WTC11 (cell line): ENCODE data around the gene NAPSA. TPM values are rescaled to one million over a fixed set of nuclear protein-coding genes. Genes with fewer than 3 reads are reported as not detected.

Source experiments
- ATAC-seq: fragments of 200-7000 bp; cut with Tn5 transposase; 2 replicates; pipeline ENCODE4 v1.10.0; 2021; ENCODE audit warnings: mild to moderate bottlenecking, moderate library complexity
- Bru-seq: library from RNA; stranded (reverse); fragments of 400-500 nt; gene quantifications from one replicate; lab custom pipeline; 2021; lab: Mats Ljungman, UMichigan
- CTCF ChIA-PET: fragments of 300-600 bp; sonication (Branson Sonifier 250); formaldehyde crosslinking; loops from one replicate; lab custom pipeline; 2021; ENCODE audit warnings: antibody characterized with exemption; lab: Charles Lee
- POLR2A ChIA-PET: fragments of 350-600 bp; sonication (Branson Sonifier 250); formaldehyde crosslinking; loops from one replicate; lab custom pipeline; 2021; ENCODE audit warnings: antibody characterized with exemption; lab: Charles Lee
- DNase-seq: peaks from one replicate; pipeline ENCODE4 v3.0.0; 2021; ENCODE audit warnings: low spot score
- H3K27ac Mint-ChIP-seq: 2 replicates; pipeline ENCODE4 v1.8.0; 2021; ENCODE audit warnings: mixed read lengths
- H3K27me3 Mint-ChIP-seq: 2 replicates; pipeline ENCODE4 v1.8.0; 2021; ENCODE audit warnings: low read depth, mild to moderate bottlenecking, moderate library complexity, mixed read lengths
- H3K36me3 Mint-ChIP-seq: 2 replicates; pipeline ENCODE4 v1.8.0; 2021; ENCODE audit warnings: mixed read lengths
- H3K4me1 Mint-ChIP-seq: 2 replicates; pipeline ENCODE4 v1.8.0; 2022; ENCODE audit warnings: mixed read lengths
- H3K4me3 Mint-ChIP-seq: 2 replicates; pipeline ENCODE4 v1.8.0; 2021; ENCODE audit warnings: mild to moderate bottlenecking, moderate library complexity, mixed read lengths
- H3K9me3 Mint-ChIP-seq: 2 replicates; pipeline ENCODE4 v1.8.0; 2021; ENCODE audit warnings: mixed read lengths
- ATF2 ChIP-seq: sonication (generic); formaldehyde crosslinking; IDR thresholded peaks from 2 replicates; pipeline ENCODE4 v1.8.1; 2022; ENCODE audit warnings: low read depth, missing genetic modification reagents, borderline replicate concordance
- CREB1 ChIP-seq: sonication (generic); formaldehyde crosslinking; IDR thresholded peaks from 2 replicates; pipeline ENCODE4 v1.8.0; 2023; ENCODE audit warnings: mild to moderate bottlenecking, missing genetic modification reagents
- GABPB1 ChIP-seq: sonication (generic); formaldehyde crosslinking; IDR thresholded peaks from 2 replicates; pipeline ENCODE4 v1.8.1; 2023; ENCODE audit warnings: mild to moderate bottlenecking, missing genetic modification reagents
- GRHL2 ChIP-seq: fragments of 250-450 bp; sonication (Bioruptor Pico); IDR thresholded peaks from 2 replicates; pipeline ENCODE4 v1.8.0; 2022; ENCODE audit warnings: mild to moderate bottlenecking, moderate library complexity; ENCODE audit not compliant: insufficient replicate concordance, severe bottlenecking
- IRF2 ChIP-seq: sonication (generic); formaldehyde crosslinking; IDR thresholded peaks from 2 replicates; pipeline ENCODE4 v1.8.0; 2022; ENCODE audit warnings: low read depth, missing genetic modification reagents, borderline replicate concordance
- MXD4 ChIP-seq: fragments of 250-450 bp; sonication (Bioruptor Pico); IDR thresholded peaks from 2 replicates; pipeline ENCODE4 v1.8.0; 2021; ENCODE audit warnings: mild to moderate bottlenecking, moderate library complexity, borderline replicate concordance
- NFE2L1 ChIP-seq: sonication (generic); formaldehyde crosslinking; IDR thresholded peaks from 2 replicates; pipeline ENCODE4 v1.8.1; 2023; ENCODE audit warnings: missing genetic modification reagents
- NR2C2 ChIP-seq: sonication (generic); formaldehyde crosslinking; IDR thresholded peaks from 2 replicates; pipeline ENCODE4 v1.8.0; 2022; ENCODE audit warnings: mild to moderate bottlenecking, missing genetic modification reagents
- NR3C1 ChIP-seq: sonication (generic); formaldehyde crosslinking; conservative IDR thresholded peaks from 2 replicates; pipeline ENCODE4 v1.8.1; 2023; ENCODE audit warnings: low read depth, mild to moderate bottlenecking, missing genetic modification reagents
- USF2 ChIP-seq: sonication (generic); formaldehyde crosslinking; IDR thresholded peaks from 2 replicates; pipeline ENCODE4 v1.8.1; 2023; ENCODE audit warnings: mild to moderate bottlenecking, missing genetic modification reagents, moderate library complexity
- ZMAT4 ChIP-seq: fragments of 250-450 bp; sonication (Bioruptor Pico); IDR thresholded peaks from 2 replicates; pipeline ENCODE4 v1.9.0; 2021; ENCODE audit warnings: mild to moderate bottlenecking
- ZNF219 ChIP-seq: sonication (generic); formaldehyde crosslinking; IDR thresholded peaks from 2 replicates; pipeline ENCODE4 v1.8.0; 2023; ENCODE audit warnings: missing genetic modification reagents, mild to moderate bottlenecking, borderline replicate concordance
- ZNF281 ChIP-seq: sonication (generic); formaldehyde crosslinking; IDR thresholded peaks from 2 replicates; pipeline ENCODE4 v1.8.0; 2023; ENCODE audit warnings: mild to moderate bottlenecking, missing genetic modification reagents
- ZNF416 ChIP-seq: fragments of 250-450 bp; sonication (Bioruptor Pico); IDR thresholded peaks from 2 replicates; pipeline ENCODE4 v1.9.0; 2021; ENCODE audit warnings: mild to moderate bottlenecking, inconsistent platforms
- ZNF423 ChIP-seq: fragments of 250-450 bp; sonication (Bioruptor Pico); IDR thresholded peaks from 2 replicates; pipeline ENCODE4 v2.1.2; 2022; ENCODE audit warnings: mild to moderate bottlenecking, moderate library complexity
- ZNF425 ChIP-seq: fragments of 250-450 bp; sonication (Bioruptor Pico); conservative IDR thresholded peaks from 2 replicates; pipeline ENCODE4 v1.9.0; 2021; ENCODE audit warnings: mild to moderate bottlenecking
- long read RNA-seq, 3 experiments: library from RNA in 1 of 3; library from capped mRNA in 1 of 3; library from polyadenylated mRNA in 1 of 3; unstranded in 2 of 3; stranded (forward) in 1 of 3; transcript quantifications; one replicate each; pipeline ENCODE4 v2.0.0, GENCODE V29; 2021
- total RNA-seq: library from RNA; stranded (reverse); gene quantifications from 3 replicates; pipeline ENCODE4 v1.2.3, GENCODE V29; 2021

Gene NAPSA
- total RNA-seq (2.4 to 3.1 TPM (median 2.7 TPM) in 3 replicates), Bru-seq, nascent RNA (percentile 26 among the genes with signal in this experiment)
- long read RNA-seq, experiment 1, partial matches to known transcripts, result 0 of 6 reads
- long read RNA-seq, experiment 1, other reads (novel, unspliced or antisense), result 6 of 6 reads
- long read RNA-seq, experiment 2, partial matches to known transcripts, result 0 of 2 reads
- long read RNA-seq, experiment 2, other reads (novel, unspliced or antisense), result 2 of 2 reads
- long read RNA-seq, experiment 3, result 0 reads

GRCh38 chr19:50365434-50366306, at the start of gene NAPSA:
Gene NAPSA, minus strand, starts transcription at chr19:50365639. Its CDS starts 18 bp downstream, at chr19:50365621.
- Mint-ChIP-seq H3K4me1 (peaks cover 2% of the 10 kb centered on the region; the same call in 1 of the 2 replicates), H3K36me3 (no peaks in the 10 kb centered on the region), H3K27me3 (peaks cover 17% of the 10 kb centered on the region), H3K9me3 (0 out of 2 replicates have a peak, but pooled peaks cover 5% of the 10 kb centered on the region), H3K4me3 (no peak within 1 kb of the TSS), H3K27ac (no peak within 1 kb of the TSS)
- TF ChIP-seq ZNF281, result no peak
- TF ChIP-seq ZNF416, result no peak
- no peak for TF ChIP-seq NFE2L1 (CRISPR knock-in tag)
- TF ChIP-seq MXD4 (CRISPR knock-in tag), result no peak
- TF ChIP-seq ZNF423 (CRISPR knock-in tag), result no peak
- TF ChIP-seq NR3C1 (CRISPR knock-in tag), result no peak
- TF ChIP-seq NR2C2 (CRISPR knock-in tag), result no peak
- TF ChIP-seq IRF2 (CRISPR knock-in tag), result no peak
- no peak for TF ChIP-seq ZMAT4 (CRISPR knock-in tag)
- no peak for TF ChIP-seq GABPB1
- TF ChIP-seq CREB1, result no peak
- no peak for TF ChIP-seq ATF2 (CRISPR knock-in tag)
- no peak for TF ChIP-seq USF2 (CRISPR knock-in tag)
- no peak for TF ChIP-seq ZNF425 (CRISPR knock-in tag)
- TF ChIP-seq GRHL2 (CRISPR knock-in tag), result no peak
- no peak for TF ChIP-seq ZNF219 (CRISPR knock-in tag)
- no peak for DNase-seq
- ChIA-PET POLR2A (no interaction called here), CTCF (interaction anchor here (0.7 to 1.9 kb wide), 2 partner anchors 9 to 54 kb away, joined by 3 to 8 read pairs; no protein-coding TSS in a partner anchor)
- no peak for ATAC-seq
